HG03159 (cell line): ENCODE results near the gene CCBE1.

Source experiments
- ATAC-seq: cut with Tn5 transposase; IDR thresholded peaks from one replicate; pipeline ENCODE4 v1.9.1; 2021; ENCODE audit warnings: mild to moderate bottlenecking, moderate library complexity; ENCODE audit not compliant: unreplicated experiment

Gene CCBE1

DNA sequence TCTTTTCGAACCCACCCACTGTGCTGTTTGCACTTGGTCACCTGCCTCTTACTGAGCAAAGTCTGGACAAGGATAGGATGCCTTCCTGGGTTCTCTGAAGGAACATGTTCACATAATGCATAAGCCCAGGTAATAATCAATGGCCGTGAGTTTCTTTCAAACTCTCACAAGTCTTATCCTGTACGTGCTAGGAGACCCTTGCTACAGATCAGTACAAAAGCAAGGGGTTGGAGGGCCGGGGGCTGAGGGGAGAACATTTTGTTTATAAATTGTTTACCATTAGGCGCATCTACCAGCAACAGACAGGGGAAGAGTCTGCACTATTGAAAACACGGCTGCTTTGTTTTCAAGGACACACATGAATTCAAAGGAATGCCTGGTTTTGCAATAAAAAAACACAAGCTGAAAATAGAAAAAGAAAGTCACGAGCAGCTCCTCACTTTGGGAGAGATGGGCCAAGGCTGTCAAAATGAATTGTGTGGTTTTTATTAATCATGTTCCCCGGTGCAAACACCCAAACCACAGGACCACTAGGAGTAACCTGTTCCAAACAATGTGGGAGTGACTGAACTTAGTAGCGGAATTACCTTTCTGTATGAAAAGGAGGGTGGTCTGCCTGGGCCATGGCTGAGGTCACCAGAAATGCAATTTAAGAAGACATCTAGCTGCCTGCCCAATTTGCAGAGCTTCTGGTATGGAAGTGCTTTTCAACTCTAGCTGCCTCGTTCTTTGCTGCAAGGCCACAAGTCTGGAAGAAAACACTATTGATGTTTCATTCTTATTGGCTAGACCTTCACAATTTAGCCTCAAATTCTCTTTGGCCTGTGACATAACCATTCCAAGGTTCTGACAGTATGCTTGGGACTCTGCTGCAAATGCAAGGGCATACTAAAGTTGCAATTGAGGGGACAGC lies 73.5 kb downstream of the CCBE1 start:
- no peak for ATAC-seq

DNA sequence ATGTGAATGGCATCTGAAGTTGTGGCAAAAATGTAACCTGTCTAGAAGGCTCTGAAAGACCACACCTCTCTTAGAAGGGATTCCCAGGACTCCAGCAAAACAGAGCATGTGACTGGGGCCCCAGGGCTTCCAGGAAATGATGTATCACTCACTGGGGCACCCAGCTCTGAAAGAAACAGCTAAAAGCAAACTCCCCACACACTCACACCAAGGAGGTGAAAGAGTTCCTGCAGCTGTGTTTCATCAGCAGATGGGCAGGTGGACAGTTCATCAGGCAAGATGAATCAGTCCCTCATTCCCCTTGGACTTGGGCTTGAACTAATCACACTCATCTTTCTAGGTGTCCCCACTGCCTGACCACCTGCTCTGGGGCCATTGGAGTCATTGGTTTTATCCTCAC lies 76.2 kb downstream of the CCBE1 start:
- no peak for ATAC-seq

DNA sequence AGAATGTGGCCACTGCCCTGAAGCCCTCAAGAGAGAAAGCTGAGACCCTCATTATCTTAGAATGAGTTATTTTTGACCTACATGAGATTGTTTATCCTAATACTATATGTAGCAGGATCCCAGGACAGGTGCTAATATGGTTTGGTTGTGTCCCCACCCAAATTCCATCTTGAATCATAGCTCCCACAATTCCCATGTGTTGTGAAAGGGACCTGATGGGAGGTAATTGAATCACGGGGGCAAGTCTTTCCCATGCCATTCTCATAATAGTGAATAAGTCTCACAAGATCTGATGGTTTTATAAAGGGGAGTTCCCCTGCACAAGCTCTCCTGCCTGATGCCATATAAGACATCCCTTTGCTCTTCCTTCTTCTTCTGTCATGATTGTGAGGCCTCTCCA lies 76.8 kb downstream of the CCBE1 start:
- no peak for ATAC-seq

DNA sequence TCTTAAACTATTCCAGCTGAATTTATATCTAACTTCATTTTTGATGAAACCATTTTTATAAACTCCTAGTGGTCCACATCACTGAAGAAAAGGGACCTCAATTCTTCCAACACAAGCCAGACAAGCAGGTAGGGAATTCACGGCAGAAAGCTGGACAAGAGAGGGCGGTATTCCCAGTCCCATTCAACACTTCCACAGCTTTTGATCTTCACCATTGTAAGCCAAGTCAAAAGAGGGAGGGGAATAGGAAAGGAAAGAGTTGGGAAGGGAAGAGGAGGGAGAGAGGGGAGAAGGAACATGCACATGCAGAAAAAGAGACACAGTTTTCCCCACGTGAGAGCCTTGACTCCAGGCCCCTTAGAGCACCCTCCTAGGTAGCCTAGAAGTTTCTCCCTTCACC lies 77.4 kb downstream of the CCBE1 start:
- no peak for ATAC-seq

DNA sequence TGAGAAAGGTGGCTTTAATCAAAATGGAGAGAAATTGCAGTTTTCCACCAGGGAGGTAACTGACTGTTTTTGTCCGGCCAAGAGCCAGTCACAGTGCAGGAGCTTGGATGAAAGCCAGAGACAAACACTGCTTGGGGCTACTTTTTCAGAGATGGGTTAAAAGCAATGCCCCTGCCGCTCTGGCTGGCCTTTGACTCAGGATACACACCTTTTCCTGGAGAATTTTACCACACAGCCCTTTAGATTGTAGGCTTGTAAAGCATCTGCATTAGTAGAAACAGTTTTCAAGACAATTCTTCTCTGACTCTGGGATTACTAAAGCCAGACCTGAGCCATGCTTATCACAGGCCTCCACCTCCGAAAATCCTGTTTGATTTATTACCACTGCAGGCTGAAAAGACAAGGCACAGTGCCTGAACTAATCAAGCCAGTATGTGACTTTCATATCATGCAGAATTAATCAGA lies 79.7 kb downstream of the CCBE1 start:
- no peak for ATAC-seq

DNA sequence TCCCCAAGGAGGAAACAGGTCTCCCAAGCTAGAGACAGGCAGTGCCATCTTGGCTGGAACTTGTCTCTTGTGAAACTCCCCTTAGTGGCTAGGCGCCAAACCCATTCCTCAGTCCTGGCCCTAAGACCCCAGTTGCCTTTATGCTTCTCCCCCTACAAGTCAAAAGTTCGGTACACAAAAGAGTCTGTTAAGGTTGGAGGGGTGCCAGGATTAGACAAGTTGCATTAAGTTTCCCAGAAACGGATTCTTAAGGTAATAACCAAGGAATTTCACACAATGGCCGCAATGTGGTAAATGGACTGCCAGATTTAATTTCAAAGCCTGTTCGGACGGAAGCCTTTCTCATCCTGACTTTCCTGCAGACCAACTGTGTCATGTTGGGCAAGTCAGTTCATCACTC lies 80.7 kb downstream of the CCBE1 start:
- ATAC-seq, result no peak

DNA sequence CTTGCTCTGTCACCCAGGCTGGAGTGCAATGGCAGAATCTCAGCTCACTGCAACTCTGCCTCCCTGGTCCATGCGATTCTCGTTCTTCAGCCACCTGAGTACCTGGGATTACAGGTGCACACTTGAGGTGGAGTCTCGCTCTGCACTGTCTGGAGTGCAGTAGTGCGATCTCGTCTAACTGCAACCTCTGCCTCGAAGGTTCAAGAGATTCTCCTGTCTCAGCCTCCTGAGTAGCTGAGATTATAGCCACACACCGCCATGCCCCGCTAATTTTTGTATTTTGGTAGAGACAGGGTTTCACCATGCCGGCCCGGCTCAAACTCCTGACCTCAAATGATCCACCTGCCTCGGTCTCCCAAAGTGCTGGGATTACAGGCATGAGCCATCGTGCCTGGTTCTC lies 83.3 kb downstream of the CCBE1 start:
- ATAC-seq, result no peak

DNA sequence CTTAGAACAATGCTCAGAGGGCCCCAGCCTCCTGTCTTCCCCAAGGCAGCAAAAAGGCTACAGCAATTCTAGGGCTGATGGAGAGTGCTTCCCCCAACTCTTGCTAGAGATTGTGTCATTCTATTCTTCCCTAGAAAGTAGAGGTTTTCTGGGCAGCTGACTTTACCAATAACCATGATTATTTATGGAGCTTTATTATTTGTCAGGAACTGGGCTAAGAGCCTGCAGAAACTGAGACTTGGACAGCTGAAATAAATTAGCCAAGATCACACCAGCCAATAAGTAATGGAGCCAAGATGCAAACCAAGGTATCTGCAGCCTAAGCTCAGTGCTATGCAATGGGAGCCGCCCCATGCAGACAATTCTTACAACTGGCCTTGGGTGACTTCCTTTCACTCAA lies 84.8 kb downstream of the CCBE1 start:
- no peak for ATAC-seq

DNA sequence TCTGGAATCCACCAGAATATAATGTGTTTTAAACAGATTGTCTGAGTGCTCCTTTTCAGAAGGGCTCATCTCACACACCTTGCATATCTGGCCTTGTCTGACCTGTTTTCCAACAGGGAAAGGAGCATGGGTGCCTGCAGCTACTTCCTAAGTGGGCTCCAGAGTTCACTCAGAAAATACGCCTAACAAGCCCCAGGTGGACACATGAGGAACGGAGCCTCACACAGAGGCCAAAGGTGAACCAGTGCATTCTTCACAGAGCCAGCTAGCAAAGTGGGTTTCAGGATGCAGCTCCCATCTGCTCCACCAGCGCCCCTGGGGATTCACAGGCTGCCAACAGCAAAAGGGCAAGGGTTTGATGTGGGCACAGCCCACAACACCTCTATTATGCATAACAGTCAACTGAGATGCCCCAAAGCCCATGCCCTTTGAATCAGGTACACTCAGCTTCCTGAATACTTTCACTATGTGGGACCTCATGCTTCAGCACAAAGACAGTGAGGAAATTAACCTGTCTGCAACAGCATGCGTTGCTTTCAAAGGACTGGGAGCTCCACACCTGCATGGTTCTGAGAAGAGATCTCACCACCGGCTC lies 86.6 kb downstream of the CCBE1 start:
- ATAC-seq, result no peak

DNA sequence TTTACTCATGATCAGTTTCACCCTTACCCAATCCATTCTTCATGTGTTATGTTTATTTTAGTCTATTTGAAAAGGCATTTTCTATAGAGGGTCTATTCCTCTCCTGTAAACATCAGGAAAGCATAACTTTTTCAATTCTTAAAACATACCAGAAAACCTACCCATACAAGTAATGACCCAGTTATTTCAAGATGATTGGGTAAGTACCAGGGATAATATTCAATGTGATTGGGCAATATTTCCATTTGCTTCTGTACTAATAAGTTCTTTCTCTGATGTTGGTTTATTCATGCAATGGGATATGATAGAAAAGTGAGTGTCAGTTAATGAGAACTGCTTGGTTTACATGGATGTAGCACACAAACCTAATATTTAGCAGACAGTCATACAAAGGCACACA lies 87.6 kb downstream of the CCBE1 start:
- ATAC-seq, result no peak

DNA sequence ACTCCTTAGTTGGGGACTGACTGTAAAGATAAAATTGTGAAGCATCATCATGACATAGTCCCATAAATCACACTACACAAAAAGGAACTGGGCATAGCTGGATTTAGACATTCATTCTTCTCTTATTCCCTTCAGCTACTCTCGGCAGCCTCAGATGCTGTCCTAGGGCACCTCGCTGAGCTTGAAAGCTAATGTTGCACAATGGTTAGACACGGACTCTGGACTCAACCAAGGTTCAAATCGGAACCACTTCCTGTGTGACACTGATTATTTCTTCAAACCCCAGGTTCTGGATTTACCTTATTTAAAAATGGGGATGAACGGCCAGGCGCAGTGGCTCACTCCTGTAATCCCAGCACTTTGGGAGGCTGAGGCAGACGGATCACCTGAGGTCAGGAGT lies 89.8 kb downstream of the CCBE1 start:
- ATAC-seq, result no peak

DNA sequence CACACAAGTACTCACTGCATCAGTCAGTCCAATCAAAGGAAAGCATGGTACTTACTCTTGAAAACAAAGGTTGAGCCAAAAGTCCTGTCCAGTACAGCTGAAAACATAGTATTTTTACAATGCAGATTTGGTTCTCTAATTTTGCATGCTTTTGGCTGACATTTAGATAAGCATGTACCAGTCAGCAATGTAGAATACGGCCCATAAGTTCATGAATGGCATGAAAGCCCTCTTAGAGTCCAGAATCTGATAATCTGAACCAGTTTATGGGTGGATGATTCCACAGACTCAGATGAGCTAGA lies 90.2 kb downstream of the CCBE1 start:
- no peak for ATAC-seq

DNA sequence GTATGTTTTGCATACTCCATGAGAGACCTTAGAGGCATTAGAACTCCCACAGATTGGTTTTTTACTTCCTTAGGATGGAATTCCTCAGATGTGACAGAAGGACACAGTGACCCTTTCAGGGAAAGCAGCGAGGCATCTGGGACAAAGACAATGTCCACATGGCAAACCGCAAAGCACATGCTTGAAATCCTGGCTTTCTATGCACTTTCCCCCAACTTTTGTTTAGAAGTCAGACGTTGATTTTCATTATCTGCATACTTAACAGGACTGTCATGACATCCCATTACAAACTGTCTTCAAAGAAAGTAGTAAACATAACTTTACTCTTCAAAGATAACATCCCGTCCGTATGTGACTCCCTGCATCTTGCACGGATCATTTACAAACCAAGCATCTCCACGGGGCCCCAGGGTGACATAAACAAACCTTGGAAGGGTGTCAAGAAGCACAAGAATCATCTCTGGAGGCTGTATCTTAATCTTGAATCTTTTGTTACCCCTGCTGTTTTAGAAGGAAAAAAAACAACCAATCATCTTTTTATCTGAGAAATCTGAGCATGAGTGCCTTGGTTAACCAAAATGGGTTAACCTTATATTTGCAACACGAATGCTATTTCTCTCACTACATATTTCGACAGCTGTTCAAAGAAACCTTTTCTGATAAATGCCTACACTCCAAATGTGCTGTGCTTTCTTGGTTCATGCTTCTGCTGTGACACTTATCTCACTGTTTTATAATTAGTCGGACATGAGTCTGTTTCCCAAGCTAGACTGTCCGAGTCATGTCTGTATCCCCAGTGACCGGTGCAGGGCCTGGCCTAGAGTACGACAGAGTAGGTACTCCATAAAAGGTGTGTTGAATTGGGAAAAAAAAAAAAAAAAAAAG lies 90.8 kb downstream of the CCBE1 start:
- ATAC-seq, result no peak

DNA sequence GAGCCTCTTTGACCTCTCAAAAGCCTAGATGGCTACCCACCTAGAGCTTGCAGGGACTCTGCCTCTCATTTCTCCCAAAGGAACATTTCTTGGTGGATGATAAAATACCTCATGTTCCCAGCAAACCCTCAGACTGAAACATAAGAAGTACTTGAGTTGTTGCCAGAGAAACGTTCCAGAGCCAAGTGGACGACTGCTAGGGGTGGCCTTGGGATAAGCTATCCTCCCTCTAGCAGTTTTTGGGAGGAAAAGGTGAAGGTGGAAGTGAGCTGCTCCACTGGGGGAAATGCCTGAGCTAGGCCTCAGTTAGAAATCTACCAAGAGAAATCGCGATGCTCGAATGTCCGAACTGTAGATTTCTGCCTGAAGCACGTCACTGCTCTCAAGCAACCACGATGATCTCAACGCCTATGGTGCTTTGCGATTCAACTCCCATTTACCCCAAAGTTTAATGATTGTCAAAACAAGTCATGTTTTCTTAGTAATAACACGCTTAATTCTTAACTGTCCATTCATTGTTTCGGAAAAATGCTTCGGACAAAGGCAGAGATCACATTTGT lies 91.5 kb downstream of the CCBE1 start:
- no peak for ATAC-seq

DNA sequence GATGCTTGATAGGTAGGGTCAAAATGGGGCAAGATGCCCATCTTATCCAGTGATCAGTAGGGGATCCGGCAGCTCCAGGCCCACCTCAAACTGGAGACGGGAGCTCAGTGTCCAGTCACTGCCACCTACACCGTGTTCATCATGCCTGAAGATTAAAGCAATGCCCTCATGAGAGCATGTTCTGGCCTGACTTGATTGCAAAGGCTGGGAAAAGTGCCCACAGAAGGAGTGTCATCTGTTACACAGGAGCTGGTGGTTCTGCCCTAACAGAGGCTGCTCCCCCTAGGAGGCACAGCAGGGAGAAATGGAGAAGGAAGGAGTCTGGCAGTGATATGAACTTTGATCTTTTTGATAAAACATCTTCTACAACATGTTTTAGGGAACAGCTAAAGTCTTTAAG lies 92.3 kb downstream of the CCBE1 start:
- ATAC-seq, result no peak

DNA sequence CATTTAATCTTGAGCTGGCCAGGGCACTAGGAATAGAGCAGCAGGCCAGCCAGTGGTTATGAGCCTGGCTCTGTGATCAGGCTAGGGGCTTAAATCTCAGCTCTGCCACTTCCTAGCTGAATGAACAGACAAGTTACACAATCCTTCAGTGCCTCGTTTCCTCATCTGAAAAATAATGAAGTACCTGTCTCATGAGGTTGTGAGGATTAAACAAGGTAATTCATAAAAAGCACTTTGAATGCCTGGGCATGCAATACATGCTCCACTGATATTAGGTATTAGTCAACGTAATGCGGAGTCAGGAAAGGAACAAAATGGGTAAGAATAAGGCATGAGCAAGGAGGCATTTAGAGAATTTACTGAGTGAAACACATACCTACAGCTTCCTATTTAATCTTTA lies 100.2 kb downstream of the CCBE1 start:
- no peak for ATAC-seq

DNA sequence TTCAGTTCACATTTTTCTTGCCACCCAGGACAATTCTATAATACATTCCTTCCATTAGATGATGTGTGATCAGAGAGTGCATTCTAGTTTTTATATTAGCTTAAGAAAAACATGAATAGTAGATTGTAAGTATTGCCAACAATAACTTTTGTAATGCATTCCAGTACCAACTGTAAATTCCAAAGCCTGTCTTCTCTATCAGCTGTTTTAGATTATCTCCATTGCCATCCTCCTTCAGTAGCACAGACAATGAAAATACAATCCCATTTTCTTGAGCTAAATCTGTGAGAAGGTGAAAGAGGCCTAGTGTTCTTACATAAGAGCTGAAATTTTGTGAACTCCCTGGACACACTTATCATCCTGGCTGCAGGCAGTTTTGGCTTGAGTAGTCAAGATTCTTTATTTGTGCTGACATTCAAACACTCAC lies 103.9 kb downstream of the CCBE1 start:
- ATAC-seq, result no peak

DNA sequence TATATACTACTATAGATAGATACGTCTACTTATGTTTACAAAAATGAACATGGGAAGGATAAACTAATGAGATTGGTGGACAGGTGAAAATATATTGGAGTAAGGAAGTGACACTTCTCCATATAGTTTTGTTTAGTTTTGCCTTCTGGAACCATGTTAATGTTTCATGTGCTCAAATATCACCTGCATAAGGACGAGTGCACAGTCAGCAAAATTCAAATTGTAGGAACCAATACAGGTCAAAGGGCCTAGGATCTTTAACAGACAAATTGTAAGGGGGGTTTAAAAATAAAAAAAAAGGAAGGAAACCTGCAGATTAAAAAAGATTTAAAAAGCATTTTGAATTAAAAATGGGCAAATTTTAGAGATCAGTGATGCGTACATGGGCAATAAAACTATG lies 104.6 kb downstream of the CCBE1 start:
- ATAC-seq, result no peak

DNA sequence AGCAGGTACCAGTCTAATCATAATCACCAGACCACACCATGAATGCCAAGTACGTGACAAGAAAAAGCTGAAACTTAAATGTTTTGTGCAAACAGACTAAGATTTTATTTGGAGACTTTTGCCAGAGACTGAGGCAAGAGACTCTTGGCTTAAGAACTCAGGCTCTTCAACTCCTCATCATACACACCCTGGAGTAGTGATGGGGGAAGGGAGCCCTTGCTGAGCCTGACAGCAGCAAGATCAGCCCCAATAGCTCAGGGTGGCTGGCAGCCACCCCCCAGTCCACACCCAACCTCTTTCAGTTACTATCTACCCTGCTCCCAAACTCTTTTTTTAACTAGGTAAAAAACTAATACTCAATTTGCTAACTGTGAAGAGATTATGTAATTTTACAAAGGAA lies 114.8 kb downstream of the CCBE1 start:
- no peak for ATAC-seq

DNA sequence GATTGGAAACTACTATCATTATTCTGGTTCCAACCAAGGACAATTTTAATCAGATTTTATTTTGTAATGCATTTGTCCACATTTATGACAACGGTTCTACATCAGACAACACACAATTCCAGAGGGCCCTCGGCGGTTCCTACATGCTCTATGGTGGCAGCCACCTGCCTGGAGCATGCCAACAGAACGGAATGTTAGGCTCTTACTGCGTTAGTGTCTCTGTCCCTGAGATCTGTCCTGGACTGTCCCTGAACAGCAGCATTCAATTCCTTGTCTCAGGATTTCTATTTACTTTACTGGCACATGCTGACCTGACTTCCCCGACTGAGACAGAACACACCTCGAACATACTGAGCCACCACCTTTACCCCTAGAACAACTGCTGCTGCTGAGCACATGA lies 117.7 kb downstream of the CCBE1 start:
- no peak for ATAC-seq

DNA sequence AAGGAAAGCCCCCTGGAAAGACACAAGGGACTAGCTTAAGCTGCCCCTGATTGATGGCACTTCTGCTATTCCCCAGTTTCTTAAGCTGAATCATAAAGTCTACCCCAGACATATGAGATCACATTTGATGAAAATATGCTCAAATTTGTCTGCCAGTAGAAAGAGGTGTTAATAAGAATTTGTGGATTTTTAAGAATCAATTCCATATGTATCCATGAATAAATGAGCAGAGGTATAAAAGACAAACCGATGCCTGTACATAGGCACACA lies 119.9 kb downstream of the CCBE1 start:
- no peak for ATAC-seq
